ENCODE results near the gene NEURL2.
"Not testable (repeated sequence)": the region's sequence is repeated elsewhere in the genome, so short reads cannot be mapped to it uniquely, and the experiment has no call there.

The NEURL2 gene

DNA sequence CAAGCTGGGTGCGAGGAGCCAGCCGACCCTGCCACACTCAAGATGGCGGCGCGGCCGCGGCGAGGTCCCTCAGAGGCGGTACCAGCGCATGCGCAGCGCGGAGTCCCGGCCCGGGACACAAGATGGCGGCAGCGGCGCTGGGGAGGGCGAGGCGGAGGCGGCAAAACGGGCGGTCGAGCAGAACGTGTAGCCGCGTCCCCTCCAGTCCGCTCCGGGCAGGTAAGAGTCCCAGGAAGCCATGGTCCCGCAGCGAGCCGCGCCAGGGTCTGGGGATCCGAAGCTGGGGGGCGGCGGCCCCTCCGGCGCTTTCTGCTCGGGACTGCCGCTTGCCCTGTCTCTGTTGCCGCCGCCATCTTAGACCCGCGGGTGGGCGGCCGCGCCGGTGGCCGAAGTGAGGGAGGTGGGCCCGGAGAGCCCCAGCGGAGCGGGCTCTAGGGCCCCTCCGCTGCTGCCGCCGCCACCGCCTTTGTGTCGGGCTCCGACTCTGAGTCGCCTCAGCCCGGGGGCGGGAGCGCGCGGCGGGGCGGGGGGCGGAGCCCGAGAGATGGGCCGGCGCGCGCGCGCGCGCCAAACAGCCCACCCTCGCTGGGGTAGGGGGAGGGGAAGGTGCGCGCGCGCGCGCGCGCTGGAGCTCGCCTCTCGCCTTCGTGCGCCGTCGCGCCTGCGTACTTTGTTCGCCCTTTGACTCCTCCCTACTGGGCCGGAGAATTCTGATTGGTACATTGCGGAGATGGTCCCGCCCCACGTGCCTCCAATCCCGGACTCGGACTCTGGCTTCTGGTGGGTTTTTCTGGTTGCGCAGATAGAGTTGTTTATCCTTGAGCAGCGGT is 43.8 kb upstream of the NEURL2 start, which contains the start of gene PCIF1:
Gene PCIF1, plus strand, starts transcription at position 98 of the 830 bp plus-strand sequence. CDS start 4,317 bp downstream, outside the sequence.
- peak within 1 kb of the TSS; percentile 89 for H2AFZ ChIP-seq (ENCODE audit: low read length)
- H3K36me3 ChIP-seq (ENCODE audit: insufficient read depth, low read length), result peaks cover 26% of the 10 kb centered on the region; the same call in 1 of the 2 replicates
- peaks cover 41% of the 10 kb centered on the region for H4K20me1 ChIP-seq (ENCODE audit: insufficient read depth, low read length, poor library complexity, severe bottlenecking)
- H3K79me2 ChIP-seq (ENCODE audit: insufficient read depth, low read length), result peaks cover 57% of the 10 kb centered on the region
- H3K9me2 ChIP-seq (replicated peaks; ENCODE audit: low read depth, low read length), result no peaks in the 10 kb centered on the region
- peak within 1 kb of the TSS; percentile 97 for H3K4me3 ChIP-seq (ENCODE audit: low read length, poor library complexity, severe bottlenecking)
- no peak for TF ChIP-seq EZH2phosphoT487 (IDR thresholded peaks at IDR 0.05; ENCODE audit: borderline replicate concordance)
- TF ChIP-seq, protein P1, sequence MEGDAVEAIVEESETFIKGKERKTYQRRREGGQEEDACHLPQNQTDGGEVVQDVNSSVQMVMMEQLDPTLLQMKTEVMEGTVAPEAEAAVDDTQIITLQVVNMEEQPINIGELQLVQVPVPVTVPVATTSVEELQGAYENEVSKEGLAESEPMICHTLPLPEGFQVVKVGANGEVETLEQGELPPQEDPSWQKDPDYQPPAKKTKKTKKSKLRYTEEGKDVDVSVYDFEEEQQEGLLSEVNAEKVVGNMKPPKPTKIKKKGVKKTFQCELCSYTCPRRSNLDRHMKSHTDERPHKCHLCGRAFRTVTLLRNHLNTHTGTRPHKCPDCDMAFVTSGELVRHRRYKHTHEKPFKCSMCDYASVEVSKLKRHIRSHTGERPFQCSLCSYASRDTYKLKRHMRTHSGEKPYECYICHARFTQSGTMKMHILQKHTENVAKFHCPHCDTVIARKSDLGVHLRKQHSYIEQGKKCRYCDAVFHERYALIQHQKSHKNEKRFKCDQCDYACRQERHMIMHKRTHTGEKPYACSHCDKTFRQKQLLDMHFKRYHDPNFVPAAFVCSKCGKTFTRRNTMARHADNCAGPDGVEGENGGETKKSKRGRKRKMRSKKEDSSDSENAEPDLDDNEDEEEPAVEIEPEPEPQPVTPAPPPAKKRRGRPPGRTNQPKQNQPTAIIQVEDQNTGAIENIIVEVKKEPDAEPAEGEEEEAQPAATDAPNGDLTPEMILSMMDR (conservative IDR thresholded peaks at IDR 0.05; ENCODE audit: low read length), result no peak
- peak within 1 kb of the TSS; percentile 99 for H3K9ac ChIP-seq (ENCODE audit: low read depth, low read length, poor library complexity, severe bottlenecking)
- no peaks in the 10 kb centered on the region for H3K9me3 ChIP-seq (ENCODE audit: insufficient read depth, low read depth, low read length)
- H3K4me1 ChIP-seq (ENCODE audit: insufficient read depth, low read length, poor library complexity, severe bottlenecking), result peaks cover 11% of the 10 kb centered on the region
- no peaks in the 10 kb centered on the region for H3K27me3 ChIP-seq (ENCODE audit: insufficient read depth, low read length, poor library complexity, severe bottlenecking)
- peak within 1 kb of the TSS; percentile 96 for H3K4me2 ChIP-seq (ENCODE audit: low read depth, low read length, poor library complexity, severe bottlenecking)
- peaks cover 4% of the 10 kb centered on the region; the same call in 1 of the 2 replicates for H3F3A ChIP-seq (ENCODE audit: low read depth)

DNA sequence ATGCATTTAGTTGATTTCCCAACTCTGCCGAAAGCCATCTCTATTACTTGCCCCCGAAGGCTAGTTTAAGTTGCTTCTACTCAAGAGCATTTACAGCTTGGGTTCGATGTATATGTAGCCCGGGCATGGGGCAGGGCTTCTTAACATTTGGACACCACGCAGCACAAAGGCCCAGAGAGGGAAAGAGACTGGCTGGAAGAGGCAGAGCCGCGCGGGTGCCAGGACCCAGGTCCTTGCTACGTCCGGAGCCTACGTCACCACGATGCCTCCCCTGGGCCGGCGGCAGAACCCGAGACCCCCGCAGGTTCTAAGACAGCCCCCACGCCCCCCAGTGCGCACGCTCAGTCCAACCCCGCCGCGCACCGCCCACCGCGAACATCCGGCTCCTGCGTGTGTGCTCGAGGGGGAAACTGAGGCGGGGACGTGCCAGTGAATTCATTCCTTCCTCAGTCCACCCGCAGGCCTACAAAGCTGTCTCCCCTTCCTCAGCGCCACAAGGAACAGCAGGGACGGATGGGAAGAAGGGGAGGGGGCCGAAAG is 43.1 kb upstream of the NEURL2 start:
- Histone ChIP-seq H3K36me3 (ENCODE audit: insufficient read depth, low read length) (peaks cover 19% of the 10 kb centered on the region; the same call in 1 of the 2 replicates), H3K27me3 (ENCODE audit: insufficient read depth, low read length, poor library complexity, severe bottlenecking) (no peaks in the 10 kb centered on the region), H2AFZ (ENCODE audit: low read length) (peak overlapping the region; percentile 89), H3K4me1 (ENCODE audit: insufficient read depth, low read length, poor library complexity, severe bottlenecking) (peaks cover 11% of the 10 kb centered on the region), H3K9me2 (replicated peaks; ENCODE audit: low read depth, low read length) (no peaks in the 10 kb centered on the region), H3F3A (ENCODE audit: low read depth) (peaks cover 4% of the 10 kb centered on the region; the same call in 1 of the 2 replicates), H3K9ac (ENCODE audit: low read depth, low read length, poor library complexity, severe bottlenecking) (peak overlapping the region; percentile 99), H3K4me3 (ENCODE audit: low read length, poor library complexity, severe bottlenecking) (peak overlapping the region; percentile 97), H3K9me3 (ENCODE audit: insufficient read depth, low read depth, low read length) (no peaks in the 10 kb centered on the region), H4K20me1 (ENCODE audit: insufficient read depth, low read length, poor library complexity, severe bottlenecking) (peaks cover 41% of the 10 kb centered on the region), H3K79me2 (ENCODE audit: insufficient read depth, low read length) (peaks cover 56% of the 10 kb centered on the region), H3K4me2 (ENCODE audit: low read depth, low read length, poor library complexity, severe bottlenecking) (peak overlapping the region; percentile 91)
- TF ChIP-seq, protein P1 (conservative IDR thresholded peaks at IDR 0.05; ENCODE audit: low read length), result no peak
- no peak for TF ChIP-seq EZH2phosphoT487 (IDR thresholded peaks at IDR 0.05; ENCODE audit: borderline replicate concordance)

DNA sequence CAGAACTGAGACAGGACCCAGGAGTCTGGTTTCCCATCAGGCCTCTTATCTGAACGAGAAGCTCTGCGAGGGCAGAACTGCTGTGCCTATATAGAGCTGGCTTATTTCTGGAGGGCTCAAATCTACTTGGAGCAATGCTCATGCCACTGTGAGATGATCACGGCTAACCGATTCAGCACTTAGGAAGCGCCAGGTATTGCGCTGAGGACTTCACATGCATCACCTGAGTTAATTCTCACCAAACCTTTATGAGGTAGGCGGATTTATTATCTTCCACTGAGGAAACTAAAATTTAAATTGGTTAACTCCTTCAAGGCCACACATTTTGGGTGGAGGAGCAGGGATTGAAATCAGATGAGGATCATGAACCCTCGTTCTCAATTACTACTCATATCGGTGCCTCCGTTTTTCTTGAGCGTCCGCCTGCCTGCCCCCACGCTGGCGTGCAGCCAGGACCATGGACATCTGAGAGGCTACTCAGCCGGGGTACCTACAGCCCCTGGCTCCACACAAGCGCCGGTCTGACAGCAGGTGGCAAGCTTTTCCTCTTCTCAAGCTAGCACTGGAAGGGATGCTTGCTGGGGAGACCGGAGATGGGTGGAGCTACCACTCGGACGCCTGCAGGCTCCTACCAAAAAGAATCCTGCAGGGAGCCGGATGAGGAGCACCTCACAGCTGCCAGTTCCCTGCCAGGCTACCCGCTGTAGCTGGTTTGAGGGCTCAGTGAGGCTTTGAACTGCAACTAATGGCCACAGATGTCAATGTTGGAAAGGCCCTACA is 42.4 kb upstream of the NEURL2 start:
- peak overlapping the region; percentile 89 for H2AFZ ChIP-seq (ENCODE audit: low read length)
- H3K9ac ChIP-seq (ENCODE audit: low read depth, low read length, poor library complexity, severe bottlenecking), result peak overlapping the region; percentile 99
- no peaks in the 10 kb centered on the region for H3K27me3 ChIP-seq (ENCODE audit: insufficient read depth, low read length, poor library complexity, severe bottlenecking)
- TF ChIP-seq, protein P1 (conservative IDR thresholded peaks at IDR 0.05; ENCODE audit: low read length), result peak; percentile 57
- TF ChIP-seq EZH2phosphoT487 (IDR thresholded peaks at IDR 0.05; ENCODE audit: borderline replicate concordance), result no peak
- peaks cover 37% of the 10 kb centered on the region for H4K20me1 ChIP-seq (ENCODE audit: insufficient read depth, low read length, poor library complexity, severe bottlenecking)
- H3K36me3 ChIP-seq (ENCODE audit: insufficient read depth, low read length), result peaks cover 13% of the 10 kb centered on the region; the same call in 1 of the 2 replicates
- H3K4me3 ChIP-seq (ENCODE audit: low read length, poor library complexity, severe bottlenecking), result peak overlapping the region; percentile 97
- H3F3A ChIP-seq (ENCODE audit: low read depth), result peaks cover 4% of the 10 kb centered on the region; the same call in 1 of the 2 replicates
- H3K4me1 ChIP-seq (ENCODE audit: insufficient read depth, low read length, poor library complexity, severe bottlenecking), result peaks cover 11% of the 10 kb centered on the region
- peak overlapping the region; percentile 91 for H3K4me2 ChIP-seq (ENCODE audit: low read depth, low read length, poor library complexity, severe bottlenecking)
- no peaks in the 10 kb centered on the region for H3K9me2 ChIP-seq (replicated peaks; ENCODE audit: low read depth, low read length)
- peaks cover 50% of the 10 kb centered on the region for H3K79me2 ChIP-seq (ENCODE audit: insufficient read depth, low read length)
- H3K9me3 ChIP-seq (ENCODE audit: insufficient read depth, low read depth, low read length), result no peaks in the 10 kb centered on the region

DNA sequence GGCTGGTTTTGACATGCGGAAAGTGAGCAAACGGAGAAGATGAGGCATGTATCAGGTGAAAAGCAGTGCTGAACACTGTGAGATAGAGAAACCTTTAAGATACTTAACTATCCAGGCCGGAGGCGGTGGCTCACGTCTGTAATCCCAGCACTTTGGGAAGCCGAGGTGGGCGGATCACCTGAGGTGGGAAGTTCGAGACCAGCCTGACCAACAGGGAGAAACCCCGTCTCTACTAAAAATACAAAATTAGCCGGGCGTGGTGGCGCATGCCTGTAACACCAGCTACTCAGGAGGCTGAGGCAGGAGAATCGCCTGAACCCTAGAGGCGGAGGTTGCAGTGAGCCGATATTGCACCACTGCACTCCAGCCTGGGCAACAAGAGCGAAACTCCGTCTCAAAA is 40.7 kb upstream of the NEURL2 start:
- not testable (repeated sequence) for H3K36me3 ChIP-seq (ENCODE audit: insufficient read depth, low read length); H3F3A ChIP-seq (ENCODE audit: low read depth); H3K9me3 ChIP-seq (ENCODE audit: insufficient read depth, low read depth, low read length); H2AFZ ChIP-seq (ENCODE audit: low read length); H3K4me2 ChIP-seq (ENCODE audit: low read depth, low read length, poor library complexity, severe bottlenecking); H3K9me2 ChIP-seq (replicated peaks; ENCODE audit: low read depth, low read length); H3K9ac ChIP-seq (ENCODE audit: low read depth, low read length, poor library complexity, severe bottlenecking); H3K27me3 ChIP-seq (ENCODE audit: insufficient read depth, low read length, poor library complexity, severe bottlenecking); H3K4me3 ChIP-seq (ENCODE audit: low read length, poor library complexity, severe bottlenecking)
- H4K20me1 ChIP-seq (ENCODE audit: insufficient read depth, low read length, poor library complexity, severe bottlenecking), result peaks cover 21% of the 10 kb centered on the region
- H3K79me2 ChIP-seq (ENCODE audit: insufficient read depth, low read length), result peaks cover 32% of the 10 kb centered on the region
- H3K4me1 ChIP-seq (ENCODE audit: insufficient read depth, low read length, poor library complexity, severe bottlenecking), result peaks cover 11% of the 10 kb centered on the region
